ENCODE results near the gene SHISA7.

DNA sequence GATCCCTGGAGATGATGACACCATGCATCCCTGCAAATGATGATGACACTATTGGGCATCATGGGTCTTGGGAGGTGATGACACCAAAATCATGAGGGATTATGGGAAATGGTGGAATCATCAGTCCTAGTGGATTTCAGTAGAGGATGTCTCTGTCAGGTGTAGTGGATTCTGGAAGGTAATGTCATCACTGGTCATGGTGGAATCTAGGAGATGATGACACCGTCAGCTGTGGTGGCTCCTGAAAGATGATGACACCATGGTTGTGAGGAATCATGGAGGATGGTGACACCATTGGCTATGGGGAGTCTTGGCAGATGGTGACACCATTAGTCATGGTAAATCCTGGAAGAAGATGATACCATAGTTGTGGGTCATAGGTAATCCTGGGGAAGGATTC, 11.9 kb downstream of the SHISA7 start:
- TF ChIP-seq, protein P1, sequence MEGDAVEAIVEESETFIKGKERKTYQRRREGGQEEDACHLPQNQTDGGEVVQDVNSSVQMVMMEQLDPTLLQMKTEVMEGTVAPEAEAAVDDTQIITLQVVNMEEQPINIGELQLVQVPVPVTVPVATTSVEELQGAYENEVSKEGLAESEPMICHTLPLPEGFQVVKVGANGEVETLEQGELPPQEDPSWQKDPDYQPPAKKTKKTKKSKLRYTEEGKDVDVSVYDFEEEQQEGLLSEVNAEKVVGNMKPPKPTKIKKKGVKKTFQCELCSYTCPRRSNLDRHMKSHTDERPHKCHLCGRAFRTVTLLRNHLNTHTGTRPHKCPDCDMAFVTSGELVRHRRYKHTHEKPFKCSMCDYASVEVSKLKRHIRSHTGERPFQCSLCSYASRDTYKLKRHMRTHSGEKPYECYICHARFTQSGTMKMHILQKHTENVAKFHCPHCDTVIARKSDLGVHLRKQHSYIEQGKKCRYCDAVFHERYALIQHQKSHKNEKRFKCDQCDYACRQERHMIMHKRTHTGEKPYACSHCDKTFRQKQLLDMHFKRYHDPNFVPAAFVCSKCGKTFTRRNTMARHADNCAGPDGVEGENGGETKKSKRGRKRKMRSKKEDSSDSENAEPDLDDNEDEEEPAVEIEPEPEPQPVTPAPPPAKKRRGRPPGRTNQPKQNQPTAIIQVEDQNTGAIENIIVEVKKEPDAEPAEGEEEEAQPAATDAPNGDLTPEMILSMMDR (IDR thresholded peaks at IDR 0.05) = no peak
- no peak for TF ChIP-seq ZFX (IDR thresholded peaks at IDR 0.05; ENCODE audit: borderline replicate concordance)

Measured in 22Rv1 (cell line).